ENCODE data around the gene DRAM2. TPM values are rescaled to one million over a fixed set of nuclear protein-coding genes. Genes with fewer than 3 reads are reported as not detected.

DRAM2 gene
- total and polyA plus RNA-seq, 4 donors: 23.6 to 78.5 (median 30.8) TPM

- no peaks in the 10 kb centered on the region for H3K36me3 ChIP-seq (ENCODE audit: control insufficient read depth in 1 of 2, insufficient read depth in 2 of 2, low read length in 1 of 2)
- H3K4me1 ChIP-seq (ENCODE audit: control insufficient read depth in 1 of 2, insufficient read depth in 2 of 2, low read length in 2 of 2): no peaks in the 10 kb centered on the region
- WGBS, 2 donors: 93 to 94% methylated on average over 1 of the region's 1 CpG
- H3K27me3 ChIP-seq (ENCODE audit: control insufficient read depth in 1 of 2, insufficient read depth in 2 of 2, low read length in 1 of 2): no peaks in the 10 kb centered on the region
- H3K9me3 ChIP-seq (ENCODE audit: control insufficient read depth, low read length): no peaks in the 10 kb centered on the region
- H3K4me3 ChIP-seq (ENCODE audit: low read length in 2 of 2): no peak overlapping the region
- no peak overlapping the region for H3K27ac ChIP-seq (ENCODE audit: low read depth in 1 of 2, low read length in 2 of 2)
- ATAC-seq (ENCODE audit: low FRiP score): no peak
- intact Hi-C loops (cut with DNase I): no loop called here
- DNase-seq: no peak
Observed at GRCh38 chr1:111133866-111134265, 6.0 kb downstream of the DRAM2 start.

DNA sequence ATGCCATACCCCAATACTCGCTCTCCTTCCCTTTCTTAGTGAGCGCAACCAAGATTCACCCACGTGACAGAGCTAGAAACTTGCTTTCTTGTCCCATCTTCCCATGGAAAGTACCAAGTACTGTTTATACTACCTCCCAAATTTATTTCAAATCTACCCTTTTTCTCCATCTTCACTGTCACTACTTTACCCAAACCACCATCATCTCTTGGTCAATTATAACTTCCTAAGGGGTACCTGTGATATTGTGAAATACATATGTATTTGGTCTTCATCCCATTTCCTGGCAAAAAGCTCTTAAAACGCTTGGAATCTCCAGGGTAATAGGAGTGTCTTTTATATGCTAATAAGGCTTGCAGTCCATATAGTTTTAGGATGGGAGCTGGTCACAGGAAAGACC is 8.2 kb downstream of the DRAM2 start:
- no peaks in the 10 kb centered on the region for H3K9me3 ChIP-seq (ENCODE audit: control insufficient read depth, low read length)
- ATAC-seq (ENCODE audit: low FRiP score): no peak
- no peaks in the 10 kb centered on the region for H3K27me3 ChIP-seq (ENCODE audit: control insufficient read depth in 1 of 2, insufficient read depth in 2 of 2, low read length in 1 of 2)
- H3K4me1 ChIP-seq (ENCODE audit: control insufficient read depth in 1 of 2, insufficient read depth in 2 of 2, low read length in 2 of 2): no peaks in the 10 kb centered on the region
- intact Hi-C loops (cut with DNase I): no loop called here
- WGBS, 2 donors: 86 to 91% methylated on average over 4 of the region's 4 CpGs
- H3K4me3 ChIP-seq (ENCODE audit: low read length in 2 of 2): no peak overlapping the region
- DNase-seq: no peak
- H3K36me3 ChIP-seq (ENCODE audit: control insufficient read depth in 1 of 2, insufficient read depth in 2 of 2, low read length in 1 of 2): peaks cover 0 to 1% of the 10 kb centered on the region in 2 donors
- H3K27ac ChIP-seq (ENCODE audit: low read depth in 1 of 2, low read length in 2 of 2): no peak overlapping the region

DNA sequence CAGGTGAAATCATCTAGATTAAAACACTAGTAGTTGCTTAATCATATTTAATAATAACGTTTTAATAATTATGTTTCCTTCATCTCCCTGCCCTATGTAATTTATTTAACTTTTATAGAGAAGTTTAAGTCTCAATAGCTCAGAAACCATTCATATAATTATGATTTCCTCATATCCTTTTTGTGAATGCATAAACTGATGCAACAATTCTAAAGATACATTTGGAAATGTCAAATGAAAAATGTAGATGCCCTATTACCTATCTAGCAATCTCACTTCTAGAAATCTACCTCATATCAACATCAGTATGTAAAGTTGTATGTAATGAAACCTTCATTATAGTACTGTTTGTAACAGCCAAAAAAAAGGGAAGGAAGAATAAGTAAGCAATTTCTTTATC is 10.5 kb downstream of the DRAM2 start:
- 71 to 82% methylated on average over 1 of the region's 1 CpG for WGBS, 2 donors
- Histone ChIP-seq H3K27me3 (ENCODE audit: control insufficient read depth in 1 of 2, insufficient read depth in 2 of 2, low read length in 1 of 2) (no peaks in the 10 kb centered on the region), H3K4me1 (ENCODE audit: control insufficient read depth in 1 of 2, insufficient read depth in 2 of 2, low read length in 2 of 2) (no peaks in the 10 kb centered on the region), H3K9me3 (ENCODE audit: control insufficient read depth, low read length) (no peaks in the 10 kb centered on the region), H3K27ac (ENCODE audit: low read depth in 1 of 2, low read length in 2 of 2) (no peak overlapping the region), H3K36me3 (ENCODE audit: control insufficient read depth in 1 of 2, insufficient read depth in 2 of 2, low read length in 1 of 2) (peaks cover 0 to 3% of the 10 kb centered on the region in 2 donors), H3K4me3 (ENCODE audit: low read length in 2 of 2) (no peak overlapping the region)
- no peak for DNase-seq
- intact Hi-C loops (cut with DNase I): no loop called here
- no peak for ATAC-seq (ENCODE audit: low FRiP score)

DNA sequence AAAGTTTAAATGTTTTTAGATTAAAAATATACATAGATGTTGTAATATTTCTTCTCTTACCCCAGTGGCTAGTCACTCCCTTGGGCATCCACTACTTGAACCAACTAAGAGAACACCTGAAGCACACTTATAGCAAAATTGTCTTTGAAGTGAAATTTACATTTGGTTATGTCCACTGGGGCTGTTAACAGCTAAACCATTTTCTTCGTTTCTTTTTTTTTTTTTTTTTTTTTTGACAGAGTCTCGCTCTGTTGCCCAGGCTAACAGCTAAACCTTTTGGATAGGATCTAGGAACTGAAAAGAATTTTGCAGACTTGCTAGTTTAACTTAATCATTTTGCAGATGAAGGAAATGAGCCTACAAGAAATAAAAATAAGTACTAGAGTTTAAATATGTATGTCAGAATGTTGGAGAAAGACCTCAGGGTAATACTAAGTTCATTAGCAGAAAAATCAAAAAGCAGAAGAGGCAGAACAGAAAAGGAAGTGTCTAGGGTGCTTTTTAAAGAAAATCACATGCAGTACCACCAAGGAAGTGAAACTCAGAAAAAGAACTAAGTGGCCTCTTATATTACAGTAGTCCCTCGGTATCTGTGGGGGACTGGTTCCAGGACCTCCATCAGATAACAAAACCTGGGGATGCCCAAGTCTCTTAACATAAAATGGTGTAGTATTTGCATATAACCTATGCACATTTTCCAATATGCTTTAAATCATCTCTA is 11.8 kb downstream of the DRAM2 start:
- 87 to 93% methylated on average over 3 of the region's 3 CpGs for WGBS, 2 donors
- Histone ChIP-seq H3K4me1 (ENCODE audit: control insufficient read depth in 1 of 2, insufficient read depth in 2 of 2, low read length in 2 of 2) (no peaks in the 10 kb centered on the region), H3K27ac (ENCODE audit: low read depth in 1 of 2, low read length in 2 of 2) (no peak overlapping the region), H3K4me3 (ENCODE audit: low read length in 2 of 2) (no peak overlapping the region), H3K36me3 (ENCODE audit: control insufficient read depth in 1 of 2, insufficient read depth in 2 of 2, low read length in 1 of 2) (peaks cover 0 to 3% of the 10 kb centered on the region in 2 donors), H3K27me3 (ENCODE audit: control insufficient read depth in 1 of 2, insufficient read depth in 2 of 2, low read length in 1 of 2) (no peaks in the 10 kb centered on the region), H3K9me3 (ENCODE audit: control insufficient read depth, low read length) (no peaks in the 10 kb centered on the region)
- no peak for ATAC-seq (ENCODE audit: low FRiP score)
- DNase-seq: no peak
- intact Hi-C loops (cut with DNase I): no loop called here

DNA sequence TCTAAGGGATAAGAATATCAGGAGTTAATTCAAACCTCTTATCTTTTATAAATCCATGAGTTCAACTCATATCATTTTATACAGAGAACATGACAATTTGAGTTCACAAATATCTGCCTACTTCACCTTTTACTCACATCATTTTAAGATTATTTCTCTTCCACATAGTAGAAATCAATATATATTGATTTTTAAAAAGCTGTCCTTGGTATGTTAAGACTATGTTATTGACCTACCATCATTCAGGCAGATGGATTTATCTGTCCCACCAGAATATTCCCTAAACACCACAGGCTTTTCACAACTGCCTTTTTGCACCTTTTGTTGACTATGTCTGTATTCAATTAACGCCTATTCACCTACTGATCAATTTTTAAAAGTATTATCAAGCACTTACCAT is 13.5 kb downstream of the DRAM2 start:
- peaks cover 0 to 3% of the 10 kb centered on the region in 2 donors for H3K36me3 ChIP-seq (ENCODE audit: control insufficient read depth in 1 of 2, insufficient read depth in 2 of 2, low read length in 1 of 2)
- WGBS, 2 donors: 97 to 100% methylated on average over 1 of the region's 1 CpG
- no peaks in the 10 kb centered on the region for H3K4me1 ChIP-seq (ENCODE audit: control insufficient read depth in 1 of 2, insufficient read depth in 2 of 2, low read length in 2 of 2)
- intact Hi-C loops (cut with DNase I): no loop called here
- no peak overlapping the region for H3K27ac ChIP-seq (ENCODE audit: low read depth in 1 of 2, low read length in 2 of 2)
- H3K9me3 ChIP-seq (ENCODE audit: control insufficient read depth, low read length): no peaks in the 10 kb centered on the region
- H3K27me3 ChIP-seq (ENCODE audit: control insufficient read depth in 1 of 2, insufficient read depth in 2 of 2, low read length in 1 of 2): no peaks in the 10 kb centered on the region
- ATAC-seq (ENCODE audit: low FRiP score) (no peak), DNase-seq (no peak)
- no peak overlapping the region for H3K4me3 ChIP-seq (ENCODE audit: low read length in 2 of 2)

GRCh38 chr1:111116496-111116895 is 23.4 kb downstream of the DRAM2 start:
- Histone ChIP-seq H3K4me1 (ENCODE audit: control insufficient read depth in 1 of 2, insufficient read depth in 2 of 2, low read length in 2 of 2) (no peaks in the 10 kb centered on the region), H3K27me3 (ENCODE audit: control insufficient read depth in 1 of 2, insufficient read depth in 2 of 2, low read length in 1 of 2) (no peaks in the 10 kb centered on the region), H3K4me3 (ENCODE audit: low read length in 2 of 2) (no peak overlapping the region), H3K27ac (ENCODE audit: low read depth in 1 of 2, low read length in 2 of 2) (no peak overlapping the region), H3K9me3 (ENCODE audit: control insufficient read depth, low read length) (no peaks in the 10 kb centered on the region), H3K36me3 (ENCODE audit: control insufficient read depth in 1 of 2, insufficient read depth in 2 of 2, low read length in 1 of 2) (peaks cover 0 to 2% of the 10 kb centered on the region in 2 donors)
- intact Hi-C loops (cut with DNase I): no loop called here
- ATAC-seq (ENCODE audit: low FRiP score) (no peak), DNase-seq (no peak)
- 95 to 96% methylated on average over 2 of the region's 2 CpGs for WGBS, 2 donors

GRCh38 chr1:111110197-111110899 is 29.5 kb downstream of the DRAM2 start:
- Histone ChIP-seq H3K27ac (ENCODE audit: low read depth in 1 of 2, low read length in 2 of 2) (no peak overlapping the region), H3K27me3 (ENCODE audit: control insufficient read depth in 1 of 2, insufficient read depth in 2 of 2, low read length in 1 of 2) (no peaks in the 10 kb centered on the region), H3K4me3 (ENCODE audit: low read length in 2 of 2) (no peak overlapping the region), H3K36me3 (ENCODE audit: control insufficient read depth in 1 of 2, insufficient read depth in 2 of 2, low read length in 1 of 2) (no peaks in the 10 kb centered on the region), H3K4me1 (ENCODE audit: control insufficient read depth in 1 of 2, insufficient read depth in 2 of 2, low read length in 2 of 2) (no peaks in the 10 kb centered on the region), H3K9me3 (ENCODE audit: control insufficient read depth, low read length) (peaks cover 11% of the 10 kb centered on the region)
- intact Hi-C loops (cut with DNase I): no loop called here
- DNase-seq: no peak
- ATAC-seq (ENCODE audit: low FRiP score): no peak
- 44 to 54% methylated on average over 1 of the region's 1 CpG for WGBS, 2 donors

GRCh38 chr1:111104981-111105380 is 34.9 kb downstream of the DRAM2 start:
- Histone ChIP-seq H3K27ac (ENCODE audit: low read depth in 1 of 2, low read length in 2 of 2) (no peak overlapping the region), H3K4me3 (ENCODE audit: low read length in 2 of 2) (no peak overlapping the region), H3K9me3 (ENCODE audit: control insufficient read depth, low read length) (peaks cover 13% of the 10 kb centered on the region), H3K27me3 (ENCODE audit: control insufficient read depth in 1 of 2, insufficient read depth in 2 of 2, low read length in 1 of 2) (no peaks in the 10 kb centered on the region), H3K4me1 (ENCODE audit: control insufficient read depth in 1 of 2, insufficient read depth in 2 of 2, low read length in 2 of 2) (no peaks in the 10 kb centered on the region), H3K36me3 (ENCODE audit: control insufficient read depth in 1 of 2, insufficient read depth in 2 of 2, low read length in 1 of 2) (no peaks in the 10 kb centered on the region)
- 85 to 89% methylated on average over 2 of the region's 2 CpGs for WGBS, 2 donors
- no peak for DNase-seq
- no peak for ATAC-seq (ENCODE audit: low FRiP score)
- intact Hi-C loops (cut with DNase I): no loop called here
